HepG2 (cell line): ENCODE results near the gene FUT3. TPM values are rescaled to one million over a fixed set of nuclear protein-coding genes. Genes with fewer than 3 reads are reported as not detected.

Source experiments
- ATAC-seq: fragments of 200-7000 bp; cut with Tn5 transposase; 3 replicates; pipeline ENCODE4 v1.9.1; 2020; ENCODE audit warnings: mild to moderate bottlenecking, moderate library complexity
- BruUV-seq: library from RNA; stranded (reverse); fragments of 400-500 nt; replicated peaks from 2 replicates; lab custom pipeline; 2021; lab: Mats Ljungman, UMichigan
- CTCF ChIA-PET: fragments of 300-600 bp; formaldehyde crosslinking; extraction: SDS; loops from one replicate; lab custom pipeline; 2021; ENCODE audit warnings: low total read pairs, inconsistent platforms, low intra/inter-chr PET ratio; lab: Yijun Ruan, JAX
- POLR2A ChIA-PET: fragments of 350-600 bp; sonication (Branson Sonifier 250); formaldehyde crosslinking; loops from one replicate; lab custom pipeline; 2020; ENCODE audit warnings: antibody characterized with exemption, inconsistent platforms; lab: Yijun Ruan, JAX
- DNase-seq: peaks from one replicate; pipeline ENCODE4 v3.0.0-alpha.2; 2015; ENCODE audit warnings: low spot score
- FAIRE-seq: peaks from 3 replicates; lab custom pipeline; 2011; peaks lifted over from hg19 to GRCh38; lab: Jason Lieb, UNC
- H2AFZ ChIP-seq: one replicate; pipeline ENCODE4 v1.6.1; 2011; ENCODE audit warnings: low read length, inconsistent platforms
- H3K27ac ChIP-seq: fragments of 300-600 bp; 3 replicates; pipeline ENCODE4 v1.8.0; 2011; ENCODE audit warnings: mixed run types, mild to moderate bottlenecking, mixed read lengths, low read length, inconsistent platforms; ENCODE audit not compliant: insufficient read depth; ENCODE audit errors: extremely low read length
- H3K27me3 ChIP-seq, 2 experiments: fragments of 200-600 bp in 1 of 2; 2 replicates in 1 of 2; 3 replicates in 1 of 2; pipeline versions ENCODE4 v1.6.0 to v1.8.0; 2011; ENCODE audit warnings: low read length in 2 of 2, mild to moderate bottlenecking in 2 of 2, moderate library complexity in 2 of 2, inconsistent platforms in 1 of 2; ENCODE audit not compliant: insufficient read depth in 2 of 2, control insufficient read depth in 1 of 2
- H3K36me3 ChIP-seq, 2 experiments: fragments of 200-600 bp in 1 of 2; replicated peaks in 1 of 2; 2 replicates in 1 of 2; 3 replicates in 1 of 2; pipeline versions ENCODE4 v1.5.1 to v1.8.0; 2011; ENCODE audit warnings: low read length in 2 of 2, inconsistent platforms in 1 of 2; ENCODE audit not compliant: insufficient read depth in 2 of 2, control insufficient read depth in 1 of 2
- H3K4me1 ChIP-seq: 2 replicates; pipeline ENCODE4 v1.5.1; 2012; ENCODE audit warnings: low read length, inconsistent platforms; ENCODE audit not compliant: insufficient read depth
- H3K4me2 ChIP-seq: 2 replicates; pipeline ENCODE4 v1.6.0; 2011; ENCODE audit warnings: low read depth, low read length, inconsistent platforms
- H3K4me3 ChIP-seq, 3 experiments: fragments of 200-600 bp in 1 of 3; sonication (generic), shearing (Covaris generic) in 1 of 3; replicated peaks in 1 of 3; 2 replicates each; pipeline ENCODE4 v1.5.1; 2011 to 2016; ENCODE audit warnings: low read length in 3 of 3, inconsistent platforms in 2 of 3, low read depth in 2 of 3, mild to moderate bottlenecking in 2 of 3, control low read depth in 1 of 3, mixed read lengths in 1 of 3; ENCODE audit not compliant: insufficient read depth in 1 of 3
- H3K79me2 ChIP-seq: one replicate; pipeline ENCODE4 v1.6.1; 2011; ENCODE audit warnings: low read length, inconsistent platforms; ENCODE audit not compliant: insufficient read depth
- H3K9ac ChIP-seq: 2 replicates; pipeline ENCODE4 v1.6.0; 2011; ENCODE audit warnings: mild to moderate bottlenecking, low read depth, low read length, inconsistent platforms; ENCODE audit not compliant: insufficient read depth
- H3K9me3 ChIP-seq: 2 replicates; pipeline ENCODE4 v1.5.1; 2012; ENCODE audit warnings: mild to moderate bottlenecking, low read length
- H4K20me1 ChIP-seq: 2 replicates; pipeline ENCODE4 v1.6.0; 2011; ENCODE audit warnings: inconsistent platforms, mild to moderate bottlenecking, low read length, moderate library complexity; ENCODE audit not compliant: insufficient read depth
- HDAC2 ChIP-seq: sonication (generic); formaldehyde crosslinking; IDR thresholded peaks from 2 replicates; pipeline ENCODE4 v1.4.0; 2020; ENCODE audit warnings: missing genetic modification reagents
- KLF12 ChIP-seq: sonication (generic); formaldehyde crosslinking; IDR thresholded peaks from 2 replicates; pipeline ENCODE4 v1.4.0; 2020; ENCODE audit warnings: missing genetic modification reagents, borderline replicate concordance
- NPAS2 ChIP-seq: sonication (generic); formaldehyde crosslinking; IDR thresholded peaks from 2 replicates; pipeline ENCODE4 v1.8.0; 2022; ENCODE audit warnings: mild to moderate bottlenecking, missing genetic modification reagents, borderline replicate concordance
- TBX2 ChIP-seq: sonication (generic); formaldehyde crosslinking; IDR thresholded peaks from 2 replicates; pipeline ENCODE4 v1.5.0; 2020; ENCODE audit warnings: missing genetic modification reagents, mild to moderate bottlenecking, borderline replicate concordance
- YEATS4 ChIP-seq: sonication (generic); formaldehyde crosslinking; IDR thresholded peaks from 2 replicates; pipeline ENCODE4 v1.4.0; 2020; ENCODE audit warnings: missing genetic modification reagents, borderline replicate concordance
- ZBTB7A ChIP-seq: sonication (generic); formaldehyde crosslinking; IDR thresholded peaks from 2 replicates; pipeline ENCODE4 v1.8.0; 2022; ENCODE audit warnings: mild to moderate bottlenecking, missing genetic modification reagents
- ZFP90 ChIP-seq: sonication (generic); formaldehyde crosslinking; IDR thresholded peaks from 2 replicates; pipeline ENCODE4 v1.8.0; 2022; ENCODE audit warnings: missing genetic modification reagents, mild to moderate bottlenecking, inconsistent platforms, borderline replicate concordance
- ZKSCAN1 ChIP-seq: fragments of 150-350 bp; IDR thresholded peaks from 2 replicates; pipeline ENCODE4 v1.6.1; 2014; ENCODE audit warnings: low read length
- ZNF761 ChIP-seq: sonication (generic); formaldehyde crosslinking; conservative IDR thresholded peaks from 2 replicates; pipeline ENCODE4 v1.4.0; 2020; ENCODE audit warnings: mild to moderate bottlenecking, missing genetic modification reagents
- ZSCAN25 ChIP-seq: sonication (generic); formaldehyde crosslinking; IDR thresholded peaks from 2 replicates; pipeline ENCODE4 v1.8.0; 2022; ENCODE audit warnings: mild to moderate bottlenecking, missing genetic modification reagents
- WGBS: methylation state at CpG from one replicate; pipeline ENCODE4 v1.1.6; 2017; ENCODE audit warnings: low lambda C conversion rate; 5-methylcytosine and 5-hydroxymethylcytosine counted together
- in situ Hi-C: cut with HindIII; loops from 2 replicates; pipeline ENCODE4 v1.10.0; 2017; ENCODE audit warnings: low pct_unique_long_range_greater_than_20kb; ENCODE audit not compliant: extremely low pct_ligation_motif_present
- intact Hi-C: fragments of 100-400 bp; cut with micrococcal nuclease; formaldehyde crosslinking; loops from one replicate; pipeline ENCODE4 v1.10.0; 2022; ENCODE audit not compliant: unreplicated experiment
- polyA plus RNA-seq, 8 experiments: library from polyadenylated mRNA; depleted of rRNA in 3 of 8; stranded (reverse) in 7 of 8; unstranded in 1 of 8; fragments of >200 nt; fragmentation: Illumina TruSeq in 4 of 8; extraction: Trizol in 4 of 8; gene quantifications; 2 replicates each; pipeline versions ENCODE4 v1.2.1 to v1.2.3, GENCODE V29; 2011 to 2016; ENCODE audit warnings: low read depth in 4 of 8, missing spikeins in 1 of 8, mixed read lengths in 1 of 8; ENCODE audit not compliant: insufficient read depth in 1 of 8
- total RNA-seq, 5 experiments: library from RNA; depleted of rRNA; stranded (reverse); fragments of >200 nt; fragmentation: Illumina TruSeq; extraction: Trizol; gene quantifications; 2 replicates each; pipeline ENCODE4 v1.2.3, GENCODE V29; 2016; ENCODE audit warnings: low read depth in 1 of 5
- TF ChIP-seq, protein P1 (sequence below): sonication (generic); formaldehyde crosslinking; IDR thresholded peaks from 2 replicates; pipeline ENCODE4 v1.5.1; 2020; ENCODE audit warnings: missing genetic modification reagents, mild to moderate bottlenecking, borderline replicate concordance
- TF ChIP-seq, protein P2 (sequence below): sonication (generic); formaldehyde crosslinking; IDR thresholded peaks from 2 replicates; pipeline ENCODE4 v1.4.0; 2020; ENCODE audit warnings: missing genetic modification reagents

The FUT3 gene
- total and polyA plus RNA-seq, 2 of the 13 experiments (the other 11 are each of a cell fraction or from before 2014, with no cell fraction given) = 0.53 to 1.1 TPM

DNA sequence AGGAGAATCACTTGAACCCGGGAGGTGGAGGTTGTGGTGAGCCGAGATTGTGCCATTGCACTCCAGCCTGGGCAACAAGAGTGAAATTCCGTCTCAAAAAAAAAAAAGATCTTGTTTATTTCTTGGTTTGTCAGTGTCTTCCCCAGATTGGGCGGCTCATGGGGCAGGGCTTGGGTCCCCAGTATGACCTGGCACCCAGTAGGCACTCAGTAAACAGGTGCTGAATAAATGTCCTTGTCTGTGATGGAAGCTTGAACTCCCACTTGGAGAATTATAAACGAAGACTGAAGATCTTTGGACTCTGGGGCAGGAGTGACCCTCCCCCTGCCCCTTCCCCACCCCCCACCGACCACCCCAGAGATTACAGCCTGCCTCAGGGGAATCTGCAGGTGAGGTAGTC is 28.9 kb upstream of the FUT3 start:
- no peaks in the 10 kb centered on the region for H4K20me1 ChIP-seq
- H3K79me2 ChIP-seq = no peaks in the 10 kb centered on the region
- H3K9me3 ChIP-seq = no peaks in the 10 kb centered on the region
- H3K9ac ChIP-seq = peak overlapping the region; percentile 39; the same call in 1 of the 2 replicates
- peak overlapping the region; percentile 84 for H3K27ac ChIP-seq
- DNase-seq = no peak
- peaks cover 92% of the 10 kb centered on the region for H3K4me1 ChIP-seq
- no TSS peak for BruUV-seq
- no peaks in the 10 kb centered on the region for H3K36me3 ChIP-seq
- in situ Hi-C loops = no loop called here
- H3K27me3 ChIP-seq = no peaks in the 10 kb centered on the region
- peak; percentile 15 for FAIRE-seq
- H2AFZ ChIP-seq = no peak overlapping the region
- peak; percentile 27 for ATAC-seq
- WGBS = 16% methylated on average over 4 of the region's 6 CpGs
- ChIA-PET CTCF (no interaction called here), POLR2A (interaction anchor here (0.8 to 3.1 kb wide), 8 partner anchors 9 to 160 kb away, joined by 3 to 37 read pairs (median 6); partner anchors contain the start of genes CATSPERD, FUT5, FUT6 and LONP1)
- intact Hi-C loops = no loop called here
- H3K4me3 ChIP-seq = no peak overlapping the region
- TF ChIP-seq KLF12 (CRISPR knock-in tag) = 0 out of 2 replicates have a peak, but pooled peaks have one; percentile 3
- TF ChIP-seq TBX2 (CRISPR knock-in tag) = no peak
- TF ChIP-seq NPAS2 (CRISPR knock-in tag) = no peak
- no peak for TF ChIP-seq ZSCAN25 (CRISPR knock-in tag)
- TF ChIP-seq, protein P1, sequence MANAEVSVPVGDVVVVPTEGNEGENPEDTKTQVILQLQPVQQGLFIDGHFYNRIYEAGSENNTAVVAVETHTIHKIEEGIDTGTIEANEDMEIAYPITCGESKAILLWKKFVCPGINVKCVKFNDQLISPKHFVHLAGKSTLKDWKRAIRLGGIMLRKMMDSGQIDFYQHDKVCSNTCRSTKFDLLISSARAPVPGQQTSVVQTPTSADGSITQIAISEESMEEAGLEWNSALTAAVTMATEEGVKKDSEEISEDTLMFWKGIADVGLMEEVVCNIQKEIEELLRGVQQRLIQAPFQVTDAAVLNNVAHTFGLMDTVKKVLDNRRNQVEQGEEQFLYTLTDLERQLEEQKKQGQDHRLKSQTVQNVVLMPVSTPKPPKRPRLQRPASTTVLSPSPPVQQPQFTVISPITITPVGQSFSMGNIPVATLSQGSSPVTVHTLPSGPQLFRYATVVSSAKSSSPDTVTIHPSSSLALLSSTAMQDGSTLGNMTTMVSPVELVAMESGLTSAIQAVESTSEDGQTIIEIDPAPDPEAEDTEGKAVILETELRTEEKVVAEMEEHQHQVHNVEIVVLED (CRISPR knock-in tag) = no peak
- TF ChIP-seq HDAC2 = no peak
- TF ChIP-seq YEATS4 (CRISPR knock-in tag) = 0 out of 2 replicates have a peak, but pooled peaks have one; percentile 1
- TF ChIP-seq ZFP90 (CRISPR knock-in tag) = no peak
- peak; percentile 96 for TF ChIP-seq ZKSCAN1
- TF ChIP-seq ZNF761 (CRISPR knock-in tag) = no peak
- TF ChIP-seq, protein P2, sequence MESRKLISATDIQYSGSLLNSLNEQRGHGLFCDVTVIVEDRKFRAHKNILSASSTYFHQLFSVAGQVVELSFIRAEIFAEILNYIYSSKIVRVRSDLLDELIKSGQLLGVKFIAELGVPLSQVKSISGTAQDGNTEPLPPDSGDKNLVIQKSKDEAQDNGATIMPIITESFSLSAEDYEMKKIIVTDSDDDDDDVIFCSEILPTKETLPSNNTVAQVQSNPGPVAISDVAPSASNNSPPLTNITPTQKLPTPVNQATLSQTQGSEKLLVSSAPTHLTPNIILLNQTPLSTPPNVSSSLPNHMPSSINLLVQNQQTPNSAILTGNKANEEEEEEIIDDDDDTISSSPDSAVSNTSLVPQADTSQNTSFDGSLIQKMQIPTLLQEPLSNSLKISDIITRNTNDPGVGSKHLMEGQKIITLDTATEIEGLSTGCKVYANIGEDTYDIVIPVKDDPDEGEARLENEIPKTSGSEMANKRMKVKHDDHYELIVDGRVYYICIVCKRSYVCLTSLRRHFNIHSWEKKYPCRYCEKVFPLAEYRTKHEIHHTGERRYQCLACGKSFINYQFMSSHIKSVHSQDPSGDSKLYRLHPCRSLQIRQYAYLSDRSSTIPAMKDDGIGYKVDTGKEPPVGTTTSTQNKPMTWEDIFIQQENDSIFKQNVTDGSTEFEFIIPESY = 0 out of 2 replicates have a peak, but pooled peaks have one; percentile 12
- TF ChIP-seq ZBTB7A = no peak
- TF ChIP-seq, all 625 proteins: peak for 4
- H3K4me2 ChIP-seq = peak overlapping the region; percentile 59
